HG03571 (cell line): ENCODE results near the gene RCC2.
"Not testable (repeated sequence)": the region's sequence is repeated elsewhere in the genome, so short reads cannot be mapped to it uniquely, and the experiment has no call there.

Experiments used
- ATAC-seq: cut with Tn5 transposase; IDR thresholded peaks from one replicate; pipeline ENCODE4 v1.9.1; 2021; ENCODE audit not compliant: unreplicated experiment

RCC2 gene

GRCh38 chr1:17422461-17422860 lies 17.0 kb downstream of the RCC2 start:
- no peak for ATAC-seq

DNA sequence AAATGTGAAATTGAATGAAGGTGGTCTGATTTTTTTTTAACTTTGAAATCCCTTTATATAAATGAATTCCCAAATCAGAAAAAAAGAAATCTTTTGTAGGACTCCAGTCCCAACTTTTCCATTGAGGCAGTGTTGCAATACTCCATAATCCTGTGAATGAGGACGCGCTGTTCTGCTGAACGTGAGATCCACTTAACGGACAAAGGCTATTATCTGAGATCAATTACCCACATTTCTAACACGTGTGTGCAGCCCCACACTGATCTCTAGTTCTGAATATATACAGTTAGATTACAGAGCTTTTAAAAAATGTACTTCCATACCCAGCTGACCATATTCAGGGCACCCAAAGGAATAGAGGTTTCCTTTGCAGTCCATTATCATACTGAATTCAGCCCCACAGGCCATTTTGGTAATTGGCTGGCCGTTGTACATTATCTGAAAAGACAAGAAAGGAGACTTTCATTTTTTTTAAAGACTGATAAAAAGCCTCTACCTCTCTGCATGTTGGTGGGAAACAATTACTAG lies 19.0 kb downstream of the RCC2 start:
- ATAC-seq, result no peak

- no peak for ATAC-seq
These were observed 19.7 kb downstream of the RCC2 start for GRCh38 chr1:17419626-17420328.

GRCh38 chr1:17416389-17416788 lies 23.1 kb downstream of the RCC2 start:
- ATAC-seq, result no peak

DNA sequence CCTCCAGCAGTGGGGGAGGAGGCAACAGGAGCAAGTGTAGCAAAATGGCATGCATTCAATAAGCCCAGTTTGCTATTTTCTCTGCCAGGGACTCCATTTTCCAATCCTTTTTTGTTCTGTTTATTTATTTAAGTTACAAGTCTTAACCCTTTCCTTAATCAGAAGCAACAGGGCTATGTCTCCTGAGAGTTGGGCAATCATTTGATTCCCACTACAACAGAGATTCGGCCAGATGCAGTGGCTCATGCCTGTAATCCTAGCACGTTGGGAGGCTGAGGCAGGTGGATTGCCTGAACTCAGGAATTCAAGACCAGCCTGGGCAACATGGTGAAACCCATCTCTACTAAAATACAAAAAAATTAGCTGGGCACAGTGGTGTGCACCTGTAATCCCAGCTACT lies 25.5 kb downstream of the RCC2 start:
- ATAC-seq, result no peak

- ATAC-seq, result no peak
These were observed 27.2 kb downstream of the RCC2 start for GRCh38 chr1:17412093-17412870.

- no peak for ATAC-seq
These were observed 30.1 kb downstream of the RCC2 start for GRCh38 chr1:17409391-17409811.

GRCh38 chr1:17407786-17408514 lies 31.5 kb downstream of the RCC2 start:
- ATAC-seq, result not testable (repeated sequence)

DNA sequence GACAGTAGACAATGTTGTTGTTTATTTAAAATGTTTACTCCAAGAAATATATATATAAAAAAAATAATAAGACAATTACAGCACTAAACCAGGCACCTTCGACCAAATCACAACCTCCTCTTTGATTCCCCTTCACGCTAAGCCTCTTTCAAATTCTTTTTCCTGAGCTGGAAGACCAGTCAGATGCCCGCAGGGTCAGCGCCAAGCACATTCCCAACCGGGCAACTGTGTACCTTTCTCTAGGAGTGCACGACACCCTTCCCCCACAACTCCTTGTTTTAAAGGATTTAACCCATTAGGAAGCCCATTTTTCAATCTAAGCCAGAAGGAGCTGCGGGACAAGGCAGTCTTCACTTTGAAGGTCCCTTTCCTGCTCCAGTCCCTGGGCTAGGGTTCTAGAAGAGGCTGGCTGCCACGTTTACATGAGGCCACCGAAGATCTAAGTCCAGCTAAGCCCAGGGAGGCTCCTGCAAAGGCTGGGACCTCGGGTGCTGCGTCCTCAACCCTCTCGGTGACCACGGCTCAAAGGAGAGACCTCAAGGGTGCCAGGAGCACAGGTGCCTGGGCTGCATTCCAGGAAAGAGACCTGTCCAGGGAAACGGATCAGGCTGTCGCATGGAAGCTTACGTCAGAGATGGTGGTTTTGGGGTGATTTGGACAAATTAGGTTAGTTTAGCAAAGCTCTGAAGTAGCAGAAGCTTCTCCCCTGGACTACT lies 32.6 kb downstream of the RCC2 start:
- not testable (repeated sequence) for ATAC-seq

GRCh38 chr1:17405898-17406759 lies 33.3 kb downstream of the RCC2 start:
- ATAC-seq, result no peak

DNA sequence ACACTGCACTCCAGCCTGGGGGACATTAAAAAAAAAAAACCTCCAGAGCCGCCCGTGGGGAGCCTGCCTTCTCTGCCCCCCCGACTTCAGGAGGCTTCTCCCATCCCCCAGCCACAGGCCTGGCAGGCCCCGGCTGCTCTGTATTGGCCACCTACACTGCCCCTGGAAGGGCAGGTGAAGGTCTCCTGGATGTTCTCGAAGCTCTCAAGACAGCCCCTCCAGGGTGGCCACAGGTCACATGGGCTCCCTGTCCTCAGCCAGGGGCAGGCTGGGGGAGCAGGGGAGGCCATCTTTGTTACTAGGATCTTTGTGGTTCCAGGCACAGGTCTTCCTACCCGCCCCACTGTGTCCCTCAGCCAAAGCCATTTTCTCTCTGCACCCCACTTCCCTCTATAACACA lies 34.7 kb downstream of the RCC2 start:
- no peak for ATAC-seq

DNA sequence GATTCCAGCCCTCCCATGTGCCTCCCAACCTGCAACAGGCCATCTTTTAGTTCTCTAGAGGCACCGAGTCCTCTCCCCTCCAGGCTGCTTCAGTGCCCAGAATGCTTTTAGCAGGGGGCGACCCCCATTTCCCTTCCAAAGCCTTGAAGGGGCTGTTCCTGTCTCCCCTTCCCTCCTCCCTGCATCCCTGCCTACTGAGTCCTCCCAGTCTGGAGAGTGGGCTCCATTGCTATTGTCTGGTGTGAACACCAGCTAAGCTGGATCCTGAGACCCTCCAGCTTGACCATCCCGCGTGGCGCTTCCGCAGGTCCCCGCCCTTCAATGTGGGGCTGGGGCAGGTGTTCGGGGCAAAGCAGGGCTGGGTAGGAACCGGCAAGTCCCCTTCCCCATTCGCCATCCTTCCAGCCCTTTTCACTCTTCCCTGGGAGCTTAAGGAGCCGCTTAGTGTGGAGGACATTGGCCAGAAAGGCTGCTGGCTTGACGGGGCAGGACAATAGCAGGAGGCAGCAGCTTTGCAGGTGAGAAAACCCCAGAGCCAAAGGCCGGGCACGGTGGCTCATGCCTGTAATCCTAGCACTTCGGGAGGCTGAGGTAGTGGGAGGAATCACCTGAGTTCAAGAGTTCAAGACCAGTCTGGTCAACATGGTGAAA lies 35.3 kb downstream of the RCC2 start:
- no peak for ATAC-seq

DNA sequence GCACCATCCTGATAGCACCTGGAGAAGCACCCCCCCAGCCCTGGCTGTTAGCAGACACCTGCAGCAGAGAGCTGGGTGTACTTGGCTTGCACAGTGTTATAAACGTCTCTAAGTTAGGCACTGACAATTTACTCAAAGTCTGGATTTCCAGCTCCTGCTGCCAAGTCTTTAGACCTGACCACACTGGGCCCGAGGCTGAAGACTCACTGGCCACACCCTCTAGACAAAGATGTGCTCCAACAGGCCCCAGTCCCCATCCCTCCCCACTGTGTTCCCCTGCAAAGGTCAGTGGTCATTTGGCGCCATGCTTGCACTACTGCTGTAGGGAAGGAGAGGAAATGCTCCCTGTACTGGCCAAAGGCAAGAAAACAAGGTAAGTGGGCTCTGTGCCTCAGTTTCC lies 36.4 kb downstream of the RCC2 start:
- no peak for ATAC-seq

DNA sequence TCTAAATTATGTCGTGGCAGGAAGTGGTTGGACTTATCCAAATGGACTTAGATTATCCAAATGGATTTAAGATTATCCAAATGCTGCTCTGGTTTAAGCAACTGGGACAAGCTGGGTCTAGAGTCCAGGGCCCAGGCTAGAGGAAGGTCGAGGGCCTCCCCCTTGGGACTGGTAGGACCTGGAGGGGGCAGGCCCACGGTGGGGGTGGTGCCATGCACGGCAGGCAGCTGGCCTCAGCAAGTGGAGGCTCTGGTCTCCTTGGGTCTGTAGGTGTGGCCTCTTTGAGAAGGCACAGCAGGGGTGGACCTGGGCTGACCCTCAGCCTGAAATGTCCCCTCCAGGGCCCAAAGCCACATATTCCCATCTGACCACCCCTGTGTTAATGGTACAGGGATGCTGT lies 37.6 kb downstream of the RCC2 start:
- ATAC-seq, result no peak

DNA sequence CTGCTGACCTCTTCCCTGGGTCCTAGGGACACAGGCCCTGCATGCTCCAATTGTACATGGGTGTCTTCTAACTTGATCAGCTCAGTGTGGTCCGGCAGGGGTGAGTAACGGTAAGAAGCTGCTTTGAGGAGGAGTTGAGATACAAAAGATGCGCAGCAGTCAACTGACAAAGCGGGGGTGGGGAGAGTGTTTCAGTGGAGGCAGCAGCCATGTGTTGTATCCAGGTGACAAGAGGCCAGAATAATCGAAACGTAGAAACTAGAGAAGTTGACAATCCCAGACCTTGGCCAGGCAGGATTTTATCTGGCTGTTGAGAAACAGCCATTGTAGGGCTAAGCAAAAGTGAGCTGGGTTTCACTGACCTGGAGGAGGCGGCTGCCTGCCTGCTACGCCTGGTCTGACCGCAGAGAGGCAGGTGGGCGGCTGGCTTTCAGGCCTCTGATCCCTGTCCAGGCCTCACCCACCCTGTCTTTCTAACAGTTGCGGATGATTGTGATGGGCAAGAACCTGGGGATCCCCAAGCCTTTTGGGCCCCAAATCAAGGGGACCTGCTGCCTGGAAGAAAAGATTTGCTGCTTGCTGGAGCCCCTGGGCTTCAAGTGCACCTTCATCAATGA lies 38.6 kb downstream of the RCC2 start:
- ATAC-seq, result no peak

- no peak for ATAC-seq
These were observed 41.4 kb downstream of the RCC2 start for GRCh38 chr1:17397910-17398695.

DNA sequence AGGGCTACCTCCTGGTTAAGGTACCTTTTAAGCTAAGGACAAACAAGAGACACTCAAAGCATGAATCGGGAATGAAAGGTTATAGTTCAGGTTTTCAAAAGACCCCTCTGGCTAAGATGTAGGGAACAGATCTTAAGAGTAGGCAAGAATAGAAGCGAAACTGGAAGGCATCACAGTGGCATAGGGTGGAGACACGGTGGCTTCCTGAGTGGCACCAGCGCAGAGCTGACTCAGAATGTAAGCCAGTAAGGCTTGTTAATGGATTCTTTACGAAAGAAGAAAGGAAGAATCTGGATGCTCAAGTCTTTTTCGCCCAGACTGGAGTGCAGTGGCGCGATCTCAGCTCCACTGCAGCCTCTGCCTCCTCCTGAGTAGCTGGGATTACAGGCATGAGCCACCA lies 46.2 kb downstream of the RCC2 start:
- ATAC-seq, result no peak

- no peak for ATAC-seq
These were observed 47.2 kb downstream of the RCC2 start for GRCh38 chr1:17392199-17392740.
